Measurements from ENCODE around the gene TSGA10IP.

The TSGA10IP gene

GRCh38 chr11:65977621-65978390, 32.5 kb downstream of the TSGA10IP start:
- no peak overlapping the region for H4K5ac ChIP-seq (ENCODE audit: low read length)
- no peak overlapping the region for H3K4me3 ChIP-seq (ENCODE audit: low read length)
- no peak overlapping the region for H3K18ac ChIP-seq (ENCODE audit: low read length)
- H3K36me3 ChIP-seq (ENCODE audit: control insufficient read depth, insufficient read depth, low read length) = peaks cover 4% of the 10 kb centered on the region
- no peak overlapping the region for H3K4me2 ChIP-seq (ENCODE audit: low read length)
- H3K4ac ChIP-seq (ENCODE audit: low read depth, low read length) = no peak overlapping the region
- H2BK15ac ChIP-seq (replicated peaks; ENCODE audit: low read depth) = no peak overlapping the region
- no peak overlapping the region for H3K23ac ChIP-seq (ENCODE audit: low read length)
- no peaks in the 10 kb centered on the region for H3K4me1 ChIP-seq (ENCODE audit: control insufficient read depth, low read depth, low read length)
- H3K27ac ChIP-seq (ENCODE audit: low read depth, low read length) = no peak overlapping the region
- no peak overlapping the region for H4K8ac ChIP-seq (ENCODE audit: low read depth, low read length)
- no peaks in the 10 kb centered on the region for H3K27me3 ChIP-seq (ENCODE audit: insufficient read depth, low read length, poor library complexity)
- no peak overlapping the region for H3K9ac ChIP-seq (ENCODE audit: low read length)
- no CpG with 5 or more reads among the region's 29 CpGs for WGBS (ENCODE audit: extremely low coverage, insufficient coverage, low lambda C conversion rate)
- no peaks in the 10 kb centered on the region for H3K79me2 ChIP-seq (ENCODE audit: control insufficient read depth, insufficient read depth, low read length)
- H3K79me1 ChIP-seq (ENCODE audit: low read length) = no peaks in the 10 kb centered on the region
- DNase-seq = no peak
- no peak overlapping the region for H2BK120ac ChIP-seq (ENCODE audit: low read depth, low read length)
- H2AK5ac ChIP-seq (ENCODE audit: low read length) = no peak overlapping the region
- H2BK5ac ChIP-seq (ENCODE audit: low read length) = no peak overlapping the region
- H3K56ac ChIP-seq (ENCODE audit: low read length) = no peak overlapping the region

- no peak for DNase-seq
- Histone ChIP-seq H2BK15ac (replicated peaks; ENCODE audit: low read depth) (no peak overlapping the region), H3K79me1 (ENCODE audit: low read length) (no peaks in the 10 kb centered on the region), H3K4me1 (ENCODE audit: control insufficient read depth, low read depth, low read length) (no peaks in the 10 kb centered on the region), H3K79me2 (ENCODE audit: control insufficient read depth, insufficient read depth, low read length) (no peaks in the 10 kb centered on the region), H3K56ac (ENCODE audit: low read length) (no peak overlapping the region), H3K27ac (ENCODE audit: low read depth, low read length) (no peak overlapping the region), H3K23ac (ENCODE audit: low read length) (no peak overlapping the region), H4K5ac (ENCODE audit: low read length) (no peak overlapping the region), H3K18ac (ENCODE audit: low read length) (no peak overlapping the region), H3K9ac (ENCODE audit: low read length) (no peak overlapping the region), H2AK5ac (ENCODE audit: low read length) (no peak overlapping the region), H4K8ac (ENCODE audit: low read depth, low read length) (no peak overlapping the region), H2BK5ac (ENCODE audit: low read length) (no peak overlapping the region), H3K36me3 (ENCODE audit: control insufficient read depth, insufficient read depth, low read length) (peaks cover 2% of the 10 kb centered on the region), H3K27me3 (ENCODE audit: insufficient read depth, low read length, poor library complexity) (no peaks in the 10 kb centered on the region), H3K4ac (ENCODE audit: low read depth, low read length) (no peak overlapping the region), H2BK120ac (ENCODE audit: low read depth, low read length) (no peak overlapping the region), H3K4me2 (ENCODE audit: low read length) (no peak overlapping the region), H3K4me3 (ENCODE audit: low read length) (no peak overlapping the region)
- WGBS (ENCODE audit: extremely low coverage, insufficient coverage, low lambda C conversion rate) = no CpG with 5 or more reads among the region's 34 CpGs
These were observed 33.3 kb downstream of the TSGA10IP start for GRCh38 chr11:65978391-65979238.

GRCh38 chr11:65979261-65979759, 34.0 kb downstream of the TSGA10IP start:
- H3K36me3 ChIP-seq (ENCODE audit: control insufficient read depth, insufficient read depth, low read length) = peaks cover 2% of the 10 kb centered on the region
- no peaks in the 10 kb centered on the region for H3K79me2 ChIP-seq (ENCODE audit: control insufficient read depth, insufficient read depth, low read length)
- WGBS (ENCODE audit: extremely low coverage, insufficient coverage, low lambda C conversion rate) = no CpG with 5 or more reads among the region's 10 CpGs
- no peak overlapping the region for H3K56ac ChIP-seq (ENCODE audit: low read length)
- H3K23ac ChIP-seq (ENCODE audit: low read length) = no peak overlapping the region
- H3K27me3 ChIP-seq (ENCODE audit: insufficient read depth, low read length, poor library complexity) = no peaks in the 10 kb centered on the region
- no peak overlapping the region for H3K18ac ChIP-seq (ENCODE audit: low read length)
- no peak overlapping the region for H2BK120ac ChIP-seq (ENCODE audit: low read depth, low read length)
- no peak overlapping the region for H3K9ac ChIP-seq (ENCODE audit: low read length)
- no peak overlapping the region for H3K4me3 ChIP-seq (ENCODE audit: low read length)
- DNase-seq = no peak
- no peak overlapping the region for H4K5ac ChIP-seq (ENCODE audit: low read length)
- no peak overlapping the region for H4K8ac ChIP-seq (ENCODE audit: low read depth, low read length)
- H3K27ac ChIP-seq (ENCODE audit: low read depth, low read length) = no peak overlapping the region
- no peak overlapping the region for H3K4ac ChIP-seq (ENCODE audit: low read depth, low read length)
- no peaks in the 10 kb centered on the region for H3K4me1 ChIP-seq (ENCODE audit: control insufficient read depth, low read depth, low read length)
- no peak overlapping the region for H2BK5ac ChIP-seq (ENCODE audit: low read length)
- H2AK5ac ChIP-seq (ENCODE audit: low read length) = no peak overlapping the region
- H3K4me2 ChIP-seq (ENCODE audit: low read length) = no peak overlapping the region
- no peak overlapping the region for H2BK15ac ChIP-seq (replicated peaks; ENCODE audit: low read depth)
- no peaks in the 10 kb centered on the region for H3K79me1 ChIP-seq (ENCODE audit: low read length)

GRCh38 chr11:65981101-65981740, 35.9 kb downstream of the TSGA10IP start:
- no peak overlapping the region for H3K56ac ChIP-seq (ENCODE audit: low read length)
- H2AK5ac ChIP-seq (ENCODE audit: low read length) = no peak overlapping the region
- no peak overlapping the region for H3K23ac ChIP-seq (ENCODE audit: low read length)
- peaks cover 2% of the 10 kb centered on the region for H3K36me3 ChIP-seq (ENCODE audit: control insufficient read depth, insufficient read depth, low read length)
- no peak overlapping the region for H3K18ac ChIP-seq (ENCODE audit: low read length)
- H3K79me1 ChIP-seq (ENCODE audit: low read length) = no peaks in the 10 kb centered on the region
- no peak overlapping the region for H3K9ac ChIP-seq (ENCODE audit: low read length)
- no peak overlapping the region for H2BK15ac ChIP-seq (replicated peaks; ENCODE audit: low read depth)
- no peak overlapping the region for H4K8ac ChIP-seq (ENCODE audit: low read depth, low read length)
- no peak overlapping the region for H3K4ac ChIP-seq (ENCODE audit: low read depth, low read length)
- H4K5ac ChIP-seq (ENCODE audit: low read length) = no peak overlapping the region
- no peak overlapping the region for H3K4me3 ChIP-seq (ENCODE audit: low read length)
- no peaks in the 10 kb centered on the region for H3K4me1 ChIP-seq (ENCODE audit: control insufficient read depth, low read depth, low read length)
- H3K27ac ChIP-seq (ENCODE audit: low read depth, low read length) = no peak overlapping the region
- DNase-seq = no peak
- H3K4me2 ChIP-seq (ENCODE audit: low read length) = no peak overlapping the region
- H3K79me2 ChIP-seq (ENCODE audit: control insufficient read depth, insufficient read depth, low read length) = no peaks in the 10 kb centered on the region
- no peaks in the 10 kb centered on the region for H3K27me3 ChIP-seq (ENCODE audit: insufficient read depth, low read length, poor library complexity)
- H2BK120ac ChIP-seq (ENCODE audit: low read depth, low read length) = no peak overlapping the region
- WGBS (ENCODE audit: extremely low coverage, insufficient coverage, low lambda C conversion rate) = no CpG with 5 or more reads among the region's 12 CpGs
- H2BK5ac ChIP-seq (ENCODE audit: low read length) = no peak overlapping the region

- Histone ChIP-seq H3K27ac (ENCODE audit: low read depth, low read length) (no peak overlapping the region), H2BK120ac (ENCODE audit: low read depth, low read length) (no peak overlapping the region), H3K79me2 (ENCODE audit: control insufficient read depth, insufficient read depth, low read length) (no peaks in the 10 kb centered on the region), H4K5ac (ENCODE audit: low read length) (no peak overlapping the region), H3K4me1 (ENCODE audit: control insufficient read depth, low read depth, low read length) (no peaks in the 10 kb centered on the region), H3K36me3 (ENCODE audit: control insufficient read depth, insufficient read depth, low read length) (no peaks in the 10 kb centered on the region), H2BK5ac (ENCODE audit: low read length) (no peak overlapping the region), H2BK15ac (replicated peaks; ENCODE audit: low read depth) (no peak overlapping the region), H3K4me2 (ENCODE audit: low read length) (no peak overlapping the region), H3K79me1 (ENCODE audit: low read length) (no peaks in the 10 kb centered on the region), H3K23ac (ENCODE audit: low read length) (no peak overlapping the region), H3K4ac (ENCODE audit: low read depth, low read length) (no peak overlapping the region), H2AK5ac (ENCODE audit: low read length) (no peak overlapping the region), H3K18ac (ENCODE audit: low read length) (no peak overlapping the region), H3K4me3 (ENCODE audit: low read length) (no peak overlapping the region), H3K9ac (ENCODE audit: low read length) (no peak overlapping the region), H3K27me3 (ENCODE audit: insufficient read depth, low read length, poor library complexity) (no peaks in the 10 kb centered on the region), H4K8ac (ENCODE audit: low read depth, low read length) (no peak overlapping the region), H3K56ac (ENCODE audit: low read length) (no peak overlapping the region)
- DNase-seq = no peak
- no CpG with 5 or more reads among the region's 16 CpGs for WGBS (ENCODE audit: extremely low coverage, insufficient coverage, low lambda C conversion rate)
These were observed 36.9 kb downstream of the TSGA10IP start for GRCh38 chr11:65981972-65982823.
